ENCODE results near the gene INSIG1. TPM values are rescaled to one million over a fixed set of nuclear protein-coding genes. Genes with fewer than 3 reads are reported as not detected.

Gene INSIG1
- 10 to 100 TPM; 46.9 to 58.1 (median 47.9) TPM for total RNA-seq

DNA sequence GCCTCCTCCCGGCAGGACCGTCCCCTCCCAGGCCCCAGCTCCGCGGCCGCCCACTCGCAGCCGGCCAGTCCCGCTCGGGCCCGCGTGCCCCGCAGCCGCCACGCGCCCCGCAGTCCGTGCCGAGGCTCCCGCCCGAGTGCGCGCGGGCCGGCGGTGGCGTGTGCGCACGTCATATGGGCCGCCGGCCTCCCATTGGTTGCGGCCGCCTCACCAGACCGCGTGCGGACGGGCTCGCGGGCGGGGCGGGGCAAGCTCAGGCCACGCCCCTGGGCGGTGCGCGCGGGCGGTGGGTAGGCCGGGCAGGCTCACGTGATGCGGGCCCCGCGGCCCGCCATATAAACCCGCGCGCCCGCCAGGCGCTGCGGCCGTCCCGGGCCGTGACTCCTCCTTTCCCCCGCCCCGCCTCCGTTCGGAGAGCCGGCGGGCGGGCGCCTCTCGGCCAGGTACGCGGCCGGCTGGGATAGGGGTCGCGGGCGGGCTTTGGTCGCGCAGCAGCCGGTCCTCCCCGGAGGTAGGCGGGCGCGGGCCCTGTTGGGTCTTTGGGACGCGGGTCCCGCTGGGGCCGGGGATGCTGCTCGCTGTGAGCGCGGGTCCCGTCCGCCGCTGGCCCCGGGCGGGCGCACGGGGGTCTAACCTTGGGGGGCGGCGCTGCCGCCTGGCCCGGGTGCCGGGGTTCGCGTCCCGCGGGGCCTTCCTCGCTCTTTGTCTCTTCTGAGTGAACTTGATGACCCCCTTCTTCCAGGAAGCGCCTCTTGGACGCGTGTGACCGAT lies at the start of gene INSIG1:
TSS of gene INSIG1 (plus strand) at position 362 of the 771 bp plus-strand sequence. CDS start at position 770, 408 bp downstream.
- peak within 1 kb of the TSS; percentile 92 for H3K4me3 Mint-ChIP-seq
- H3K4me1 Mint-ChIP-seq (ENCODE audit: low read depth) = peaks cover 40% of the 10 kb centered on the region
- H3K36me3 Mint-ChIP-seq (ENCODE audit: insufficient read depth) = peaks cover 10% of the 10 kb centered on the region
- DNase-seq (peak; percentile 87), ATAC-seq (peak; percentile 62 to 63)
- H3K27me3 Mint-ChIP-seq (ENCODE audit: low read depth) = no peaks in the 10 kb centered on the region
- no peaks in the 10 kb centered on the region for H3K9me3 Mint-ChIP-seq

GRCh38 chr7:155248366-155248756 lies 49.3 kb upstream of the INSIG1 start:
- Mint-ChIP-seq H3K4me3 (no peak overlapping the region), H3K36me3 (ENCODE audit: insufficient read depth) (no peaks in the 10 kb centered on the region), H3K4me1 (ENCODE audit: low read depth) (no peaks in the 10 kb centered on the region), H3K27me3 (ENCODE audit: low read depth) (peaks cover 10% of the 10 kb centered on the region), H3K9me3 (no peaks in the 10 kb centered on the region)
- ATAC-seq (no peak), DNase-seq (no peak)

DNA sequence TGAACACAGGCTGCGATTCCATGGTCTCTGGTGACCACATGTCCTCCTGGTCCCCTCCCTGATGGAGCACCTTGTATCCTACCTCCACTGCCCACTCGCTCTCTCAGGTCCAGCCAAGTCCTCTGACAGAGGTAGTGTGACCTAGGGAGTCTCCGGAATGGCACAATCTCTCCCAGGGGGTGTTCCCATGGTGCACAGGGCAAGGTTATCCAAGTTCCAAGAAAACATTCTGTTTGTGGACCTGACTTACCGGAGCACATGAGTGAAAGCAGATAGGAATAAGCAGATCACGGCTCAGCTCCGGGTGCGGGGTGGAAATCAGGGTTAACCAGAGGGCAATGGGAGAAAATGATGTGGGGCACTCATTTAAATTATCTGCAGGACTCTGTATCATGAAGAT lies 45.8 kb upstream of the INSIG1 start:
- Mint-ChIP-seq H3K36me3 (ENCODE audit: insufficient read depth) (no peaks in the 10 kb centered on the region), H3K27me3 (ENCODE audit: low read depth) (peaks cover 7% of the 10 kb centered on the region), H3K4me1 (ENCODE audit: low read depth) (no peaks in the 10 kb centered on the region), H3K9me3 (no peaks in the 10 kb centered on the region), H3K4me3 (no peak overlapping the region)
- ATAC-seq = no peak
- DNase-seq = no peak

DNA sequence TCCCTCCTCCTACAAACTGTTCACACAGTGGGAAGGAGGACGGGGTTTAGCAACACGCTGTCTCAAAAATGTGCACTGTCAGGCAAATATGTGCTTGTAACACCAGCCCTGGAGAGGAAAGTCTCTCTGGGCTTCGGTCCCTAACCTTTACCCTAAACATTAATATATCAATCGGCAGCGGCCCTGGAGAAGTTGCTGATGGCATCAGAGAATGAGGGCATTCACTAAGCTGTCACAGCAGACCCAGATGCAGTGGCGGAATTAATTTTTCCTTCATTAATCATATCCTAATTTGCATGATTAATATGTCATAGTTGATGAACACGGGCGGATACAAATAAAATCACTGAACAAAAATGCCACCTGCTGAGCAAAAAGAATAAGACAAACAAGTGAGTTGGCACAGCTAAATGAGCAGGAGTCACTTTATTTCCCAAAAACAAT lies 45.2 kb upstream of the INSIG1 start:
- DNase-seq (no peak), ATAC-seq (no peak)
- Mint-ChIP-seq H3K27me3 (ENCODE audit: low read depth) (peaks cover 7% of the 10 kb centered on the region), H3K4me3 (no peak overlapping the region), H3K4me1 (ENCODE audit: low read depth) (no peaks in the 10 kb centered on the region), H3K36me3 (ENCODE audit: insufficient read depth) (no peaks in the 10 kb centered on the region), H3K9me3 (no peaks in the 10 kb centered on the region)

- Mint-ChIP-seq H3K9me3 (no peaks in the 10 kb centered on the region), H3K4me3 (no peak overlapping the region), H3K4me1 (ENCODE audit: low read depth) (no peaks in the 10 kb centered on the region), H3K36me3 (ENCODE audit: insufficient read depth) (no peaks in the 10 kb centered on the region), H3K27me3 (ENCODE audit: low read depth) (peaks cover 8% of the 10 kb centered on the region)
- ATAC-seq (no peak), DNase-seq (no peak)
Measured at GRCh38 chr7:155252892-155253501, 44.7 kb upstream of the INSIG1 start.

GRCh38 chr7:155254018-155254417 lies 43.7 kb upstream of the INSIG1 start:
- Mint-ChIP-seq H3K4me3 (no peak overlapping the region), H3K27me3 (ENCODE audit: low read depth) (peaks cover 9% of the 10 kb centered on the region), H3K9me3 (no peaks in the 10 kb centered on the region), H3K4me1 (ENCODE audit: low read depth) (no peaks in the 10 kb centered on the region), H3K36me3 (ENCODE audit: insufficient read depth) (no peaks in the 10 kb centered on the region)
- DNase-seq = no peak
- ATAC-seq = no peak

DNA sequence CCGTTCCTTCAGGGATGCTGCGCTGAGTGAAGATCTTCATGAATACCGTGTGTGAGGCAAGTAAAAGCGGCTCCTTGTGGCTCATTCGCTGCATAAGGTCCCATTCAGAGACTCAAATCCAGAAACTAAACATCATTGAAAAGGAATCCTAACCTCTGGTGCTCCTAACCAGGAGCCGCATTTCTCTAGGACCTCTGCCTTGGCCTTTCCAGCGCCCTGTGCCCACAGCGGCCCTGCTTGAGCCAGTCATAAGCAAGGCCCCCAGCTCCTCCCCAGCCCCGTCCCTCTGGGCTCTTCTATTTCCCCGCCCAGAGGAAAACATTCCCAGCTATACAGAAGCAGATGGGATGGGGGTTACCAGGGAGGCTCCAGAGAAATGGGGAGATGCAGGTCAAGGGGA lies 42.6 kb upstream of the INSIG1 start:
- DNase-seq = no peak

DNA sequence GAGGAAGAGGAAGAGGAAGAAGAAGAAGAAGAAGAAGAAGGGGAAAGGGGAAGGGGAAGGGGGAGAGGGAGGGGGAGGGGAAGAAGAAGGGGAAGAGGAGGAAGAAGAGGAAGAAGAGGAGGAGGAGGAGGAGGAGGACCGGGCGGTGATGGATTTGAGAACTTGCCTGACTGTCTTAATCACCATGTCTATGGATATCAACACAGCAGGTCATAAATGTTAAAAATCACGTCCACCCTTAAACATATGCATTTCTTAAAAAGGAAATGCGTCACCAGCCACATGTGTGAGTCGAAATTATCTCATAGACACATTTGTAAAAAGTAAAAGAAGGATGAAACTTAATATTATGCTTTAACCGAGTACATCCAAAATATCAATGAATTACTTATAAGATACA lies 42.1 kb upstream of the INSIG1 start:
- Mint-ChIP-seq H3K4me1 (ENCODE audit: low read depth) (no peaks in the 10 kb centered on the region), H3K27me3 (ENCODE audit: low read depth) (peaks cover 7% of the 10 kb centered on the region), H3K36me3 (ENCODE audit: insufficient read depth) (no peaks in the 10 kb centered on the region), H3K9me3 (no peaks in the 10 kb centered on the region), H3K4me3 (no peak overlapping the region)
- no peak for DNase-seq
- peak; percentile 28 to 56 for ATAC-seq

More for the DNA sequence above, 42.6 kb upstream of the INSIG1 start:
- ATAC-seq = no peak
- H3K9me3 Mint-ChIP-seq = no peaks in the 10 kb centered on the region
- no peaks in the 10 kb centered on the region for H3K4me1 Mint-ChIP-seq (ENCODE audit: low read depth)
- peaks cover 7% of the 10 kb centered on the region for H3K27me3 Mint-ChIP-seq (ENCODE audit: low read depth)
- H3K4me3 Mint-ChIP-seq = no peak overlapping the region
- H3K36me3 Mint-ChIP-seq (ENCODE audit: insufficient read depth) = no peaks in the 10 kb centered on the region

- peaks cover 7% of the 10 kb centered on the region for H3K27me3 Mint-ChIP-seq (ENCODE audit: low read depth)
- no peaks in the 10 kb centered on the region for H3K4me1 Mint-ChIP-seq (ENCODE audit: low read depth)
- H3K4me3 Mint-ChIP-seq = no peak overlapping the region
- no peaks in the 10 kb centered on the region for H3K36me3 Mint-ChIP-seq (ENCODE audit: insufficient read depth)
- no peak for ATAC-seq
- no peak for DNase-seq
- no peaks in the 10 kb centered on the region for H3K9me3 Mint-ChIP-seq
Measured at GRCh38 chr7:155256081-155256760, 41.5 kb upstream of the INSIG1 start.

- Mint-ChIP-seq H3K4me3 (no peak overlapping the region), H3K9me3 (no peaks in the 10 kb centered on the region), H3K36me3 (ENCODE audit: insufficient read depth) (no peaks in the 10 kb centered on the region), H3K27me3 (ENCODE audit: low read depth) (peaks cover 7% of the 10 kb centered on the region), H3K4me1 (ENCODE audit: low read depth) (no peaks in the 10 kb centered on the region)
- DNase-seq (no peak), ATAC-seq (no peak)
Measured at GRCh38 chr7:155256761-155257481, 40.8 kb upstream of the INSIG1 start.

GRCh38 chr7:155257482-155258225 lies 40.0 kb upstream of the INSIG1 start:
- DNase-seq = no peak
- H3K4me1 Mint-ChIP-seq (ENCODE audit: low read depth) = no peaks in the 10 kb centered on the region
- ATAC-seq = no peak

DNA sequence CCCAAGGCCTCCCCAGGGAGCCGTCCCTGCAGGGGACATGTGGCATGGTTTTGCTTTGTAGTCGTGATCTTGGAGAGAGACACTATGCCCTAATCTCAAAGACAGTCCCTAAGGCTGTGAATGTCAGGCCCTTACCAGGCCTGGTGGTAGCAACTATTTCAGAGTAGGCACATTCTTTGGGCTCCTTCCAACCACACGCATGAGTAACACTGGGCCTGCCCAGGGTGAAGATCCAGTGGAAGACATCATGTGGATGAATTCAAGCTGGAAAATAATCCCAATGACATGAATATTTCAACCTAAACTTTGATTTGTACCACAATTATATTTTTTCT lies 39.5 kb upstream of the INSIG1 start:
- no peak overlapping the region for H3K4me3 Mint-ChIP-seq
- DNase-seq = no peak
- H3K36me3 Mint-ChIP-seq (ENCODE audit: insufficient read depth) = no peaks in the 10 kb centered on the region
- H3K9me3 Mint-ChIP-seq = no peaks in the 10 kb centered on the region
- peaks cover 7% of the 10 kb centered on the region for H3K27me3 Mint-ChIP-seq (ENCODE audit: low read depth)
- H3K4me1 Mint-ChIP-seq (ENCODE audit: low read depth) = no peaks in the 10 kb centered on the region
- ATAC-seq = no peak

More at GRCh38 chr7:155257482-155258225, 40.0 kb upstream of the INSIG1 start:
- no peaks in the 10 kb centered on the region for H3K9me3 Mint-ChIP-seq
- H3K27me3 Mint-ChIP-seq (ENCODE audit: low read depth) = peaks cover 7% of the 10 kb centered on the region
- H3K4me3 Mint-ChIP-seq = no peak overlapping the region
- no peaks in the 10 kb centered on the region for H3K36me3 Mint-ChIP-seq (ENCODE audit: insufficient read depth)

GRCh38 chr7:155259866-155260497 lies 37.7 kb upstream of the INSIG1 start:
- no peaks in the 10 kb centered on the region for H3K36me3 Mint-ChIP-seq (ENCODE audit: insufficient read depth)
- no peaks in the 10 kb centered on the region for H3K4me1 Mint-ChIP-seq (ENCODE audit: low read depth)
- DNase-seq (no peak), ATAC-seq (no peak)
- H3K4me3 Mint-ChIP-seq = no peak overlapping the region
- no peaks in the 10 kb centered on the region for H3K9me3 Mint-ChIP-seq
- peaks cover 2% of the 10 kb centered on the region for H3K27me3 Mint-ChIP-seq (ENCODE audit: low read depth)
